NK-92 (cell line): ENCODE data around the gene MYLK.
"Not testable (repeated sequence)": the region's sequence is repeated elsewhere in the genome, so short reads cannot be mapped to it uniquely, and the experiment has no call there.

Source experiments
- DNase-seq: peaks from one replicate; lab custom pipeline; 2025; ENCODE audit not compliant: unreplicated experiment; lab: John Stamatoyannopoulos, UW

MYLK gene

GRCh38 chr3:123702720-123703119 is 181.4 kb downstream of the MYLK start:
- DNase-seq = no peak

- not testable (repeated sequence) for DNase-seq
Measured at GRCh38 chr3:123702057-123702456, 182.1 kb downstream of the MYLK start.

- no peak for DNase-seq
Measured at GRCh38 chr3:123700791-123701722, 183.1 kb downstream of the MYLK start.

DNA sequence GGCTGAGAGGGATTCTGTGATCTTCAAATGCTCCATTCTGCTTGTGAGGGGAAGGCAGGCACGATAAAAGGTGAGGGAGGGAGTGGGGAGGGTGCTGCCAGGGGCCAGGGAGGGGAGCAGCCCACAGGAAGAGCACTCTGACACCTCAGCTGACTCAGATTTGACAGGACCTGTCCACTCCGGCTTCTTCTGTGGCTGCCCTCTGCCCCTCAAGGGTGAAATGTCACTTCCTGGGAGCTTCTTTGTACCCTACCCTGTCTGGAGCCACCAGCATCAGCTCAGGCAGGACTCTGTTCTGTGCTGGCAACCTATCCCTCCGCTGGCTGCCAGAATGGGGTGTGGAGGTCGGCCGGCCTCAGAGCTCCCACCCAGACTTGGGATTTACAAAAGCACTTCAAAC is 185.3 kb downstream of the MYLK start:
- no peak for DNase-seq

GRCh38 chr3:123696808-123697207 is 187.3 kb downstream of the MYLK start:
- no peak for DNase-seq

- no peak for DNase-seq
Measured at GRCh38 chr3:123695731-123696640, 188.1 kb downstream of the MYLK start.

- no peak for DNase-seq
Measured at GRCh38 chr3:123695152-123695551, 189.0 kb downstream of the MYLK start.

- no peak for DNase-seq
Measured at GRCh38 chr3:123694366-123695087, 189.6 kb downstream of the MYLK start.

DNA sequence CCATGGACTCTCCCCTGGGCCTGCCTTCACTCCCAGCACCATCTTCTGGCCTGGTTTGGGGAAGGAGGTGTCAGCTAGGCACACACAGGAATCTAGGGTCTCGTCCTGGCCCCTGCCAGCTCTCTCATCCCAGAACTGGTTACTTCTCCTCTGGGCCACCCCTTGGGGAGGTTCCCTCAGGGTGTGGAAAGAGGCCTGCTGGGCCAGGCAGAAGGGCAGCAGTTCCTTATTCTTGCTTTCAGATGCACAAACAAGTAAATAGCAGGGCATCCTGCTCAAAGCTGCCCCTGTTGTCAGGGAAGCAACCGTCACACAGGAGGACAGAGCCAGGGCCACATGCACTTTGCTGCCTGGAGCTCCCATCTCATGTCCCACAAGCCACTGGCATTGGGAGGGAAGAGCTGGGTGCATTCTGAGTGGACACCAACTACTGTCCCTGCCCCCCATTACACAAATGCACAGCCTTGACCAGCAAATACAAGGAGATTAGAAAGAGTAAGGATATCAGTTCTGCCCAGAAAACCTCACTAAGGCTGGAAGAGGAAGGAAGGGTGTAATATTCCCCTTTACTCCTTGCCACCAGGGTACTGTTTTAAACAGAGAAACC is 190.4 kb downstream of the MYLK start:
- DNase-seq = no peak

DNA sequence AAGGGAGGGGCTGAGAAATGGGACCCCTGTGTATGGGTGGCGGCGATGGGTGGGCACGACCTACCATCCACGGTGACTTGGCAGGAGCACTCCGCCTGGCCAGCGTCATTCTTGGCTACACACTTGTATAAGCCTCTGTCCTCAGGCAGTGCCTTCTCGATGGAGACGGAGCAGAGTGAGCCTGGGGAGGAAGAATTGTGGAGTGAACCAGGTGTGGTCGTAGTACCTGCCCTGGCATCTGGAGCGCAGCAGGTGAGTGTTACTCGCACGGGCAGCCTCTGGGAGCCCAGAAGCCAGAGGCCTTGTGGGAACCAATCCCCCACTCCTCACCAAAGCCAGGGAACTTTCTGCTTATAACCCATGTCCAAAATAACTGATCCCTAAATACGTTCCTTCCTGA is 191.5 kb downstream of the MYLK start:
- DNase-seq = no peak

GRCh38 chr3:123692041-123692440 is 192.1 kb downstream of the MYLK start:
- no peak for DNase-seq

GRCh38 chr3:123689831-123690230 is 194.3 kb downstream of the MYLK start:
- no peak for DNase-seq

- no peak for DNase-seq
Measured at GRCh38 chr3:123688241-123688747, 195.8 kb downstream of the MYLK start.

DNA sequence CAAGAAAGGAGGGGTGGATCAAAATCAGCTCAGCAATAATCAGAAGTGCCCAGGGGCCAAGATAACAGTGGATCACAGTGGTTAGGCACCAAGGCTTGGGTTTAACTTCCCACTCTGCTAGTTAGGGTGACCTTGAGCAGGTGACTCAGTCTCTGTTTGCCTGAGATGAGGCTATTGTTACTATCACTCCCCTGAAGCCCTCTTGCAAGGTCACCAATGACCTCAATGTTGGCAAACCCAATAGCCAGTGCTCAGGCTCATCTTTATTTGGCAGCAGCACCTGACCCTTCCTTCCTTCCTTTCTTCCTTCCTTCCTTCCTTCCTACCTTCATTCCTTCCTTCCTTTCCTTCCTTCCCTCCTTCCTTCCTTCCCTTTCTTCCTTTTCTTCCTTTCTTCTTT is 196.8 kb downstream of the MYLK start:
- DNase-seq = no peak

DNA sequence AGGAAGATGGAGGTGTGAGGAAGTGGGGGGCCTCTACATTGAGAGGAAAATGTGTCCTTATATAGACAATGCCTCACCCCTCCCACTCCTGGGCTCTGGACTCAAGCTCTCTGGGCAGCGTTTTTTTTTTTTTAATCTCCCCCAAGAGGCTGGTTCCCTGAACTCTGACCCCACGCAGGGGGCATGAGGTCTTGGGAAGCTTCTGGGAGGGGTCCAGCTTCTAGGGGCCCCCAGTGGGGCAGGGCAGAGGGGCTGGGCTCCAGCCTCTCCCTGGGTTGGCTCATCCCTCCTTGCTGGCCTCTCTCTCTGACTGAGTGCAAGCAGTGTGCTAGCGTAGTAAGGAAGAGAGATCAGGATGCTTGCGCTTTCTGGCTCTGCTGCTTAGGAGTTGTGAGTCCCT is 197.9 kb downstream of the MYLK start:
- DNase-seq = no peak

- no peak for DNase-seq
Measured at GRCh38 chr3:123685780-123686179, 198.4 kb downstream of the MYLK start.

- DNase-seq = no peak
Measured at GRCh38 chr3:123684636-123685035, 199.5 kb downstream of the MYLK start.

- no peak for DNase-seq
Measured at GRCh38 chr3:123684209-123684608, 199.9 kb downstream of the MYLK start.

DNA sequence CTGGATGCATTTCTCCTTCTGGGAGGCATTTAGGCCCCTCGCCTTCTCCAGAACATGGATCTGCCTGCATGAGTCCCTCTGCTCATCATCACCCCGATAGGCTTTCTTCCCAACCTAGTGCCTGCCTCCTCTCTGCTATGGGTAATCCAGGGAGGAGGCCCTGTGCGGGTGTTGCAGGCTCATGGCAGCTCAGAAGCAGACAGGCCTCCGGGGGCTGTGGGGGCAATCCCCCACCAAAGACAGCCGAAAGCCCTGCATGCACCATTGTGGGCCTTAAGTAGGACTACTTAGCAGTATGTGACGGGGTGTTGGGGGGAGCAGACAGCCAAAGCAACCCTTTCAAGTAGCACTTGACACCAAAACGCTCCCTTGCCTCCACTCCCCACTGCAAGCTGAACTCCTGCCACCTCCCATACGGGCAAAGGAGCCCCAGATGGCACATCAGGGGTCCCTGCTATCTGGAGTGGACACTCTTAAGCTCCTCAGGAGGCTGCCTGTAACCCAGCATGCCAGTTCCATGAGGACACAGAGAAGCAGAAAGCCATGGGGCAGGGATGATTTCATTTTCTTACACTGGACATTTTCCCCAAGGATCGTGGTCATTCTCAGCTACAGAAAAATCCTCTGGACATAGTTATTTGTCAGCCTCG is 200.5 kb downstream of the MYLK start:
- no peak for DNase-seq
